K562 (cell line): ENCODE measurements around the gene ABHD5. TPM values are rescaled to one million over a fixed set of nuclear protein-coding genes. Genes with fewer than 3 reads are reported as not detected.
A peak's percentile ranks its signal among the peaks of the same experiment; 100 is the strongest.

Source experiments
- ETV1 ChIP-seq: fragments of 450-650 bp; conservative IDR thresholded peaks from 2 replicates; pipeline ENCODE4 v1.6.1; 2016; ENCODE audit warnings: missing genetic modification characterization, control low read depth, low read depth, missing compliant biosample characterization
- KAT7 ChIP-seq: sonication (generic); formaldehyde crosslinking; IDR thresholded peaks from 2 replicates; pipeline ENCODE4 v1.8.0; 2022; ENCODE audit warnings: missing genetic modification reagents, mild to moderate bottlenecking, borderline replicate concordance
- KDM1A ChIP-seq, 2 experiments: fragments of 450-650 bp; IDR thresholded peaks; 2 replicates each; pipeline ENCODE4 v1.6.1; 2016; ENCODE audit warnings: mild to moderate bottlenecking in 2 of 2
- KDM4B ChIP-seq, 2 experiments: fragments of 450-650 bp in 1 of 2; sonication (generic) in 1 of 2; IDR thresholded peaks; 2 replicates each; pipeline ENCODE4 v1.6.1; 2016 to 2017; ENCODE audit warnings: borderline replicate concordance in 2 of 2, antibody characterized with exemption in 1 of 2, low read depth in 1 of 2, mild to moderate bottlenecking in 1 of 2
- NFRKB ChIP-seq: fragments of 450-650 bp; IDR thresholded peaks from 2 replicates; pipeline ENCODE4 v1.6.1; 2016; ENCODE audit warnings: low read depth
- NUFIP1 ChIP-seq: fragments of 450-650 bp; IDR thresholded peaks from 2 replicates; pipeline ENCODE4 v1.6.1; 2018; ENCODE audit not compliant: partially characterized antibody
- SMARCE1 ChIP-seq: fragments of 450-650 bp; IDR thresholded peaks from 2 replicates; pipeline ENCODE4 v1.7.1; 2016; ENCODE audit warnings: mild to moderate bottlenecking
- STAG1 ChIP-seq: sonication (generic); formaldehyde crosslinking; IDR thresholded peaks from 2 replicates; pipeline ENCODE4 v1.5.0; 2020; ENCODE audit warnings: missing genetic modification reagents, borderline replicate concordance
- ZNF507 ChIP-seq: conservative IDR thresholded peaks from 2 replicates; pipeline ENCODE4 v1.6.1; 2017; ENCODE audit warnings: missing genetic modification characterization, missing compliant biosample characterization
- polyA plus RNA-seq, 8 experiments: library from polyadenylated mRNA; depleted of rRNA in 4 of 8; stranded (reverse) in 5 of 8; unstranded in 3 of 8; fragments of >200 nt; fragmentation: Nextera tagmentation in 2 of 8; fragmentation: Illumina TruSeq in 1 of 8; extraction: Ambion mirVana in 2 of 8; extraction: Trizol in 1 of 8; gene quantifications; 2 replicates each; pipeline versions ENCODE4 v1.2.1 to v1.2.3, GENCODE V29; 2011 to 2014; ENCODE audit warnings: inconsistent platforms in 1 of 8, missing spikeins in 1 of 8
- total RNA-seq, 7 experiments: library from RNA; depleted of rRNA in 6 of 7; stranded (reverse); fragments of >200 nt in 6 of 7; fragmentation: Illumina TruSeq in 2 of 7; extraction: Trizol in 2 of 7; gene quantifications; 2 replicates each; pipeline versions ENCODE4 v1.2.1 to v1.2.3, GENCODE V29; 2011 to 2021; ENCODE audit warnings: low replicate concordance in 1 of 7
- TF ChIP-seq, protein P1 (sequence below), 2 experiments: fragments of 450-650 bp; IDR thresholded peaks; 2 replicates each; pipeline ENCODE4 v1.6.1; 2016; ENCODE audit warnings: mild to moderate bottlenecking in 2 of 2, borderline replicate concordance in 1 of 2, low read depth in 1 of 2, moderate library complexity in 1 of 2
- TF ChIP-seq, protein P2 (sequence below), 2 experiments: fragments of 250-450 bp in 1 of 2; fragments of 450-650 bp in 1 of 2; sonication (Bioruptor Pico) in 1 of 2; IDR thresholded peaks; 2 replicates each; pipeline versions ENCODE4 v1.6.1 to v1.8.0; 2016 to 2021; ENCODE audit warnings: mild to moderate bottlenecking in 2 of 2, moderate library complexity in 2 of 2, missing compliant biosample characterization in 1 of 2, missing genetic modification characterization in 1 of 2
- TF ChIP-seq, protein P3 (sequence below): IDR thresholded peaks from 2 replicates; pipeline ENCODE4 v1.6.1; 2011; ENCODE audit warnings: borderline replicate concordance, low read depth, mild to moderate bottlenecking, moderate library complexity, low read length; ENCODE audit not compliant: insufficient read depth, poor library complexity, severe bottlenecking
- TF ChIP-seq, protein P4 (sequence below): fragments of 450-650 bp; IDR thresholded peaks from 2 replicates; pipeline ENCODE4 v1.6.1; 2017; ENCODE audit warnings: antibody characterized with exemption

ABHD5 gene
- total and polyA plus RNA-seq, 9 of the 15 experiments (the other 6 are each of a cell fraction or from before 2014, with no cell fraction given) = 27.8 to 61.7 (median 39.9) TPM

DNA sequence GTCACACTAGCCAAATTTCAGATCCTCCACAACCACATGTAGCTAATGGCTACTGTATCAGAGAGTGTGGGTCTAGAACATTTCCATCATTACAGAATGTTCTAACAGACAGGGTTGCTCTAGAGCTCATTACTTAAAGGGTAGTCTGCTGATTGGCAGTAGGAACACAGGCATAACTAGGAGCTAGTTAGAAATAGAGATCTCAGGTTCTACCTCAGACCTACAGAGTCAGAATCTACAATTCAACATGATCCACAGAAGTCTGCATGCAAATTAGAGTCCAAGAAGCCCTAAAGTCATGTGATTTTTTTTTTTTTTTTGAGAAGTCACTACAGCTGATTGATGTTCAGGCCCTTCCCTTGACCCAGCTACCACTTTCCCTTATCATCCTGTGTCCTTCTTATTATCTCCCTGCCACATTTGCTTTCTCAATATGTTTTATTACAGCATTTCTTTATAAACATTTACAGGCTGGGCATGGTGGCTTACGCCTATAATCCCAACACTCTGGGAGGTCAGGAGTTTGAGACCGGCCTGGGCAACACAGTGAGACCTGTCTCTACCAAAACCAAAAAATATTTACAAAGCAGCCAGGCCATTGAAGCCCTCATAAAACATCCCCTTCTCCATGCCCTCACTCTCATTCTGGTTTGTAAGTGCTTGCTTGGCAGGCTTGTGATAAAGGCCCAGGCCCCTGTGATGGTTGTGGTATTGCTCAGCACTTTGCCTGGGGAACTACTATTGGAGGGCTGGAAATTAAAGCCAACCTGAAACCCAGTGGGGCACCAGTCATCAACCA lies 3.8 kb upstream of the ABHD5 start (continued):
- TF ChIP-seq, protein P1, sequence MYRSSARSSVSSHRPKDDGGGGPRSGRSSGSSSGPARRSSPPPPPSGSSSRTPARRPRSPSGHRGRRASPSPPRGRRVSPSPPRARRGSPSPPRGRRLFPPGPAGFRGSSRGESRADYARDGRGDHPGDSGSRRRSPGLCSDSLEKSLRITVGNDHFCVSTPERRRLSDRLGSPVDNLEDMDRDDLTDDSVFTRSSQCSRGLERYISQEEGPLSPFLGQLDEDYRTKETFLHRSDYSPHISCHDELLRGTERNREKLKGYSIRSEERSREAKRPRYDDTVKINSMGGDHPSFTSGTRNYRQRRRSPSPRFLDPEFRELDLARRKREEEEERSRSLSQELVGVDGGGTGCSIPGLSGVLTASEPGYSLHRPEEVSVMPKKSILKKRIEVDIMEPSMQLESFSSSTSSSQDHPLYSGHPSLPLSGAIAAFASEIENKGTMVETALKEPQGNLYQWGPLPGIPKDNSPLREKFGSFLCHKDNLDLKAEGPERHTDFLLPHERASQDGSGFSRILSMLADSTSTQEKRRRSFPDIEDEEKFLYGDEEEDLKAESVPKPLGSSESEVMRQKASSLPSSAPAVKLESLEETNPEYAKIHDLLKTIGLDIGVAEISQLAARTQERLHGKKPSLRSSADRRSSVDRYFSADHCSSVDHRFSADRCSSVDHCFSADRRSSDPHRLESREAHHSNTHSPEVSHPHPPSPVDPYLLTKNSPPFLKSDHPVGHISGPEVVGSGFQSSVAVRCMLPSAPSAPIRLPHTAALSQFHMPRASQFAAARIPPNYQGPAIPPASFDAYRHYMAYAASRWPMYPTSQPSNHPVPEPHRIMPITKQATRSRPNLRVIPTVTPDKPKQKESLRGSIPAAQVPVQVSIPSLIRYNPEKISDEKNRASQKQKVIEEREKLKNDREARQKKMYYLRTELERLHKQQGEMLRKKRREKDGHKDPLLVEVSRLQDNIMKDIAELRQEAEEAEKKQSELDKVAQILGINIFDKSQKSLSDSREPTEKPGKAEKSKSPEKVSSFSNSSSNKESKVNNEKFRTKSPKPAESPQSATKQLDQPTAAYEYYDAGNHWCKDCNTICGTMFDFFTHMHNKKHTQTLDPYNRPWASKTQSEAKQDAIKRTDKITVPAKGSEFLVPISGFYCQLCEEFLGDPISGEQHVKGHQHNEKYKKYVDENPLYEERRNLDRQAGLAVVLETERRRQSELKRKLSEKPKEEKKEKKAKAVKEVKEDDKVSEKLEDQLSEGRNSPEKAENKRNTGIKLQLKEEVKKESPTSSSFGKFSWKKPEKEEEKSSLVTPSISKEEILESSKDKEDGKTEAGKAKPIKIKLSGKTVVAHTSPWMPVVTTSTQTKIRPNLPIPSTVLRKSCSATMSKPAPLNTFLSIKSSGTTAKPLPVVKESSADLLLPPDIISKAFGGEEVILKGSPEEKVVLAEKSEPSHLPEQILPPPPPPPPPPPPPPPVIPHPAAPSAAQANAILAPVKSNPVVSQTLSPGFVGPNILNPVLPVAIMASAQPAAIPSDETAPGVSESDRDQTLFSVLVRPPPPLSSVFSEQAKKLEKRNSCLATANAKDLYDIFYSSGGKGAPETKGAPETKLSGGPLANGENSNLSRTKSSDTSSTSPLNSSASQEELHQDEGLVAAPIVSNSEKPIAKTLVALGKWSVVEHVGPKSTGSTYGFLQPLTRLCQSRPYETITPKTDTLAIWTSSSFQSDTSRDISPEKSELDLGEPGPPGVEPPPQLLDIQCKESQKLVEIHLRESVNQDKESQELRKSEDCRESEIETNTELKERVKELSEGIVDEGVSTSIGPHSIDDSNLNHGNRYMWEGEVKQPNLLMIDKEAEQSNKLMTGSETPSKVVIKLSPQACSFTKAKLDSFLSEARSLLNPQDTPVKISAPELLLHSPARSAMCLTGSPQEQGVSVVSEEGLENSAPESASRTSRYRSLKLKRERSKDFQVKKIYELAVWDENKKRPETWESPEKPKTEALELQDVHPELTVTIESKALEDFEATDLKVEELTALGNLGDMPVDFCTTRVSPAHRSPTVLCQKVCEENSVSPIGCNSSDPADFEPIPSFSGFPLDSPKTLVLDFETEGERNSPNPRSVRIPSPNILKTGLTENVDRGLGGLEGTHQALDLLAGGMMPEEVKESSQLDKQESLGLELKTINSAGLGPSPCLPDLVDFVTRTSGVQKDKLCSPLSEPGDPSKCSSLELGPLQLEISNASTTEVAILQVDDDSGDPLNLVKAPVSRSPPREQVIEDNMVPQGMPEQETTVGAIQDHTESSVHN (IDR thresholded peaks at IDR 0.05; ENCODE audit: borderline replicate concordance in 1 of 2, low read depth in 1 of 2) = peak in 1 of 2 experiments; percentile 88; a peak in 2 of 4 replicates
- TF ChIP-seq ZNF507 (tag) (no peak), KDM4B (IDR thresholded peaks at IDR 0.05; ENCODE audit: borderline replicate concordance in 2 of 2, low read depth in 1 of 2) (no peak), ETV1 (tag) (no peak; the same call in 1 of the 2 replicates), NUFIP1 (no peak), SMARCE1 (peak; percentile 92), KAT7 (CRISPR knock-in tag) (no peak), NFRKB (0 out of 2 replicates have a peak, but pooled peaks have one; percentile 1), KDM1A (IDR thresholded peaks at IDR 0.05) (no peak), STAG1 (CRISPR knock-in tag) (no peak)
- TF ChIP-seq, protein P2, sequence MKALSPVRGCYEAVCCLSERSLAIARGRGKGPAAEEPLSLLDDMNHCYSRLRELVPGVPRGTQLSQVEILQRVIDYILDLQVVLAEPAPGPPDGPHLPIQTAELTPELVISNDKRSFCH (CRISPR knock-in tag; IDR thresholded peaks at IDR 0.05) = no peak
- TF ChIP-seq, protein P2 (tag; IDR thresholded peaks at IDR 0.05) = peak; percentile 95
- TF ChIP-seq, protein P3, sequence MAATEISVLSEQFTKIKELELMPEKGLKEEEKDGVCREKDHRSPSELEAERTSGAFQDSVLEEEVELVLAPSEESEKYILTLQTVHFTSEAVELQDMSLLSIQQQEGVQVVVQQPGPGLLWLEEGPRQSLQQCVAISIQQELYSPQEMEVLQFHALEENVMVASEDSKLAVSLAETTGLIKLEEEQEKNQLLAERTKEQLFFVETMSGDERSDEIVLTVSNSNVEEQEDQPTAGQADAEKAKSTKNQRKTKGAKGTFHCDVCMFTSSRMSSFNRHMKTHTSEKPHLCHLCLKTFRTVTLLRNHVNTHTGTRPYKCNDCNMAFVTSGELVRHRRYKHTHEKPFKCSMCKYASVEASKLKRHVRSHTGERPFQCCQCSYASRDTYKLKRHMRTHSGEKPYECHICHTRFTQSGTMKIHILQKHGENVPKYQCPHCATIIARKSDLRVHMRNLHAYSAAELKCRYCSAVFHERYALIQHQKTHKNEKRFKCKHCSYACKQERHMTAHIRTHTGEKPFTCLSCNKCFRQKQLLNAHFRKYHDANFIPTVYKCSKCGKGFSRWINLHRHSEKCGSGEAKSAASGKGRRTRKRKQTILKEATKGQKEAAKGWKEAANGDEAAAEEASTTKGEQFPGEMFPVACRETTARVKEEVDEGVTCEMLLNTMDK = no peak
- TF ChIP-seq, protein P4, sequence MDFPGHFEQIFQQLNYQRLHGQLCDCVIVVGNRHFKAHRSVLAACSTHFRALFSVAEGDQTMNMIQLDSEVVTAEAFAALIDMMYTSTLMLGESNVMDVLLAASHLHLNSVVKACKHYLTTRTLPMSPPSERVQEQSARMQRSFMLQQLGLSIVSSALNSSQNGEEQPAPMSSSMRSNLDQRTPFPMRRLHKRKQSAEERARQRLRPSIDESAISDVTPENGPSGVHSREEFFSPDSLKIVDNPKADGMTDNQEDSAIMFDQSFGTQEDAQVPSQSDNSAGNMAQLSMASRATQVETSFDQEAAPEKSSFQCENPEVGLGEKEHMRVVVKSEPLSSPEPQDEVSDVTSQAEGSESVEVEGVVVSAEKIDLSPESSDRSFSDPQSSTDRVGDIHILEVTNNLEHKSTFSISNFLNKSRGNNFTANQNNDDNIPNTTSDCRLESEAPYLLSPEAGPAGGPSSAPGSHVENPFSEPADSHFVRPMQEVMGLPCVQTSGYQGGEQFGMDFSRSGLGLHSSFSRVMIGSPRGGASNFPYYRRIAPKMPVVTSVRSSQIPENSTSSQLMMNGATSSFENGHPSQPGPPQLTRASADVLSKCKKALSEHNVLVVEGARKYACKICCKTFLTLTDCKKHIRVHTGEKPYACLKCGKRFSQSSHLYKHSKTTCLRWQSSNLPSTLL = no peak
